ENCODE data around the gene PCSK6. TPM values are rescaled to one million over a fixed set of nuclear protein-coding genes. Genes with fewer than 3 reads are reported as not detected.

The PCSK6 gene
- total RNA-seq, 2 donors from 2014 or later = 29.9 to 39.5 TPM

DNA sequence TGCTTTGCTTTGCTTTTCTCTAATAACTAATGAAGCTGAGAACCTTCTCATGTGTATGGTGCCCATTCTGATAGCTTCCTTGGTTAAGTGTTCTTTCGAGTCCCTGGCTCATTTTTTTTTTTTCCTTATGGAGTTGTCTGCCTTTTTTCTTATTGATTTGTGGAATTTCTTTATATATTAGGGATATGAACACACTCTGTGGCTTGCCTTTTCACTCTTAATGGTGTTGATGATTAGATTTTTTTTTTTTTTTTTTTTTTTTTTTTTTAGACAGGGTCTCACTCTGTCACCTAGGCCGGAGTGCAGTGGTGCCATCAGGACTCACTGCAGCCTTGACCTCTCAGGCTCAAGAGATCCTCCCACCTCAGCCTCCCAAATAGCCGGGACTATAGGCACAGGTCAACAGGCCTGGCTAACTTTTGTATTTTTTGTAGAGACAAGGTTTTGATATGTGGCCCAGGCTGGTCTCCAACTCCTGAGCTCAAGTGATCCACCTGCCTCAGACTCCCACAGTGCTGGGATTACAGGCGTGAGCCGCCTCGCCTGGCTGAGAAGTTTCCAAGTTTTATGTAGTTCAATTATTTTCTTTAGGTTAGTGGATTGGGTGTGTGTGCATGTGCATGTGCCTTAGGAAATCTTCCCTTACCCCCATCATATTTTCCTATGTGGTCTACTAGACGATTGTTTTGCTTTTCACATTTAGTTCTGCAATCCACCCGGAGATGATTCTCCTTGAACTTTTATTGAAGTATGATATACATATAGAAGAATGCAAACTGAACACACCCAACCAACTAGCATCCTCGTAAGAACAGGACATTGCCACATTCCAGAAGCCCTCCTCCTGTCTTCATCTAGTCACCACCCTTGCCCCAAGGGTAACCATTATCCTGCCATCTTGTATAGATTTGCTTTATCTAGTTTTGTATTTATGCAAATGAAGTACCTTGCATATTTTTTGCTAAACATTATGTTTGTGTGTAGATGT lies 192.8 kb downstream of the PCSK6 start:
- no peaks in the 10 kb centered on the region for H3K9me3 ChIP-seq
- no peak for DNase-seq
- no peak overlapping the region for H3K9ac ChIP-seq (ENCODE audit: low read depth in 2 of 2, low read length in 2 of 2)
- H3K4me1 ChIP-seq = peaks cover 2% of the 10 kb centered on the region
- H3K27me3 ChIP-seq = no peaks in the 10 kb centered on the region
- H3K27ac ChIP-seq = peak overlapping the region; percentile 95
- intact Hi-C loops (cut with DNase I) = no loop called here
- no peak overlapping the region for H3K4me3 ChIP-seq
- TF ChIP-seq, protein P1, sequence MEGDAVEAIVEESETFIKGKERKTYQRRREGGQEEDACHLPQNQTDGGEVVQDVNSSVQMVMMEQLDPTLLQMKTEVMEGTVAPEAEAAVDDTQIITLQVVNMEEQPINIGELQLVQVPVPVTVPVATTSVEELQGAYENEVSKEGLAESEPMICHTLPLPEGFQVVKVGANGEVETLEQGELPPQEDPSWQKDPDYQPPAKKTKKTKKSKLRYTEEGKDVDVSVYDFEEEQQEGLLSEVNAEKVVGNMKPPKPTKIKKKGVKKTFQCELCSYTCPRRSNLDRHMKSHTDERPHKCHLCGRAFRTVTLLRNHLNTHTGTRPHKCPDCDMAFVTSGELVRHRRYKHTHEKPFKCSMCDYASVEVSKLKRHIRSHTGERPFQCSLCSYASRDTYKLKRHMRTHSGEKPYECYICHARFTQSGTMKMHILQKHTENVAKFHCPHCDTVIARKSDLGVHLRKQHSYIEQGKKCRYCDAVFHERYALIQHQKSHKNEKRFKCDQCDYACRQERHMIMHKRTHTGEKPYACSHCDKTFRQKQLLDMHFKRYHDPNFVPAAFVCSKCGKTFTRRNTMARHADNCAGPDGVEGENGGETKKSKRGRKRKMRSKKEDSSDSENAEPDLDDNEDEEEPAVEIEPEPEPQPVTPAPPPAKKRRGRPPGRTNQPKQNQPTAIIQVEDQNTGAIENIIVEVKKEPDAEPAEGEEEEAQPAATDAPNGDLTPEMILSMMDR (IDR thresholded peaks at IDR 0.05) = no peak
- H3K36me3 ChIP-seq = no peaks in the 10 kb centered on the region

- no peak for DNase-seq
- H3K4me3 ChIP-seq = peak overlapping the region; percentile 85
- TF ChIP-seq, protein P1 (IDR thresholded peaks at IDR 0.05) = no peak
- H3K36me3 ChIP-seq = no peaks in the 10 kb centered on the region
- no peaks in the 10 kb centered on the region for H3K9me3 ChIP-seq
- H3K27me3 ChIP-seq = no peaks in the 10 kb centered on the region
- peak overlapping the region; percentile 95 for H3K27ac ChIP-seq
- H3K4me1 ChIP-seq = peaks cover 2% of the 10 kb centered on the region
- intact Hi-C loops (cut with DNase I) = no loop called here
- peak overlapping the region; percentile 82 to 98 for H3K9ac ChIP-seq (ENCODE audit: low read depth in 2 of 2, low read length in 2 of 2)
These were observed 193.8 kb downstream of the PCSK6 start for GRCh38 chr15:101295607-101296161.

- H3K27me3 ChIP-seq = no peaks in the 10 kb centered on the region
These were observed 194.5 kb downstream of the PCSK6 start, which contains the start of gene SNRPA1 for GRCh38 chr15:101294731-101295606. SNRPA1 (minus strand) TSS chr15:101295248; CDS start chr15:101295178, 70 bp downstream.

DNA sequence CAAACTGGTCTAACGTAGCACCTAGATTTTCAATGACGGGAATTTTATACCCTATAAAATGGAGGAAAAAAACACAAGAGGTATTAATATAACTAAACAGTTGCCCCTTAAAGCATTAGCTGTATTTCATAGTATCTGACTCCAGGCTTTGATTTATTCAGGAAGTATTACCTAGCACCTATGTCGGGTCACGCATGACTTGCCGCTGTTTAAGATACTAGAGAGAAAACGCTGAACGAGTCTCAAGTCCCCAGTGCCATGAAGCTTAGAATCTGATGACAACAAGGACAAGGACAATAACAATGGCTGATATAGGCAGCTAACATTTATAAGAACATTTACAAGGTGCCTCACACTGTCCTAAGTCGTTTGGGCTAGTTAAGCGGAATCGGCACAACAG lies 196.4 kb downstream of the PCSK6 start:
- intact Hi-C loops (cut with DNase I) = no loop called here
- H3K4me1 ChIP-seq = peaks cover 2% of the 10 kb centered on the region
- H3K9me3 ChIP-seq = no peaks in the 10 kb centered on the region
- H3K36me3 ChIP-seq = no peaks in the 10 kb centered on the region
- TF ChIP-seq, protein P1 (IDR thresholded peaks at IDR 0.05) = no peak
- no peak overlapping the region for H3K4me3 ChIP-seq
- DNase-seq = no peak
- peak overlapping the region in 1 of 2 donors; percentile 98 for H3K9ac ChIP-seq (ENCODE audit: low read depth in 2 of 2, low read length in 2 of 2)
- no peaks in the 10 kb centered on the region for H3K27me3 ChIP-seq
- no peak overlapping the region for H3K27ac ChIP-seq

More at GRCh38 chr15:101294731-101295606, 194.5 kb downstream of the PCSK6 start, which contains the start of gene SNRPA1:
- Histone ChIP-seq H3K36me3 (no peaks in the 10 kb centered on the region), H3K4me3 (peak within 1 kb of the TSS; percentile 85), H3K27ac (peak within 1 kb of the TSS; percentile 95), H3K9ac (ENCODE audit: low read depth in 2 of 2, low read length in 2 of 2) (peak within 1 kb of the TSS; percentile 97 to 98), H3K9me3 (no peaks in the 10 kb centered on the region), H3K4me1 (peaks cover 2% of the 10 kb centered on the region)
- DNase-seq = peak; percentile 97
- TF ChIP-seq, protein P1 (IDR thresholded peaks at IDR 0.05) = no peak
- intact Hi-C loops (cut with DNase I) = no loop called here
